H1 (cell line): ENCODE measurements around the gene ARHGAP26. TPM values are rescaled to one million over a fixed set of nuclear protein-coding genes. Genes with fewer than 3 reads are reported as not detected.

Experiments used
- polyA plus RNA-seq, 7 experiments: library from polyadenylated mRNA; depleted of rRNA in 3 of 7; stranded (reverse) in 5 of 7; unstranded in 2 of 7; fragments of >200 nt in 5 of 7; fragments of 200-250 nt in 2 of 7; gene quantifications; 1 replicate in 5 of 7; 2 replicates in 1 of 7; 4 replicates in 1 of 7; pipeline versions ENCODE4 v1.2.1 to v1.2.3, GENCODE V29; 2011 to 2013; ENCODE audit warnings: missing spikeins in 2 of 7, mixed read lengths in 2 of 7
- total RNA-seq: library from RNA; stranded (reverse); fragmentation: NEBNext Ultra II Directional; extraction: Animal tissue kit (Norgen Biotek cat#: 25700); gene quantifications from 2 replicates; pipeline ENCODE4 v1.2.1, GENCODE V29; 2021
- TF ChIP-seq, protein P1 (sequence below): fragments of 300-600 bp; sonication (generic); IDR thresholded peaks from 2 replicates; pipeline ENCODE4 v1.7.1; 2012; ENCODE audit warnings: low read length, moderate library complexity, mild to moderate bottlenecking, inconsistent platforms; ENCODE audit not compliant: insufficient replicate concordance

ARHGAP26 gene
- total and polyA plus RNA-seq, 2 of the 8 experiments (the other 6 are each of a cell fraction or from before 2014, with no cell fraction given), result 7.1 to 24.8 TPM

DNA sequence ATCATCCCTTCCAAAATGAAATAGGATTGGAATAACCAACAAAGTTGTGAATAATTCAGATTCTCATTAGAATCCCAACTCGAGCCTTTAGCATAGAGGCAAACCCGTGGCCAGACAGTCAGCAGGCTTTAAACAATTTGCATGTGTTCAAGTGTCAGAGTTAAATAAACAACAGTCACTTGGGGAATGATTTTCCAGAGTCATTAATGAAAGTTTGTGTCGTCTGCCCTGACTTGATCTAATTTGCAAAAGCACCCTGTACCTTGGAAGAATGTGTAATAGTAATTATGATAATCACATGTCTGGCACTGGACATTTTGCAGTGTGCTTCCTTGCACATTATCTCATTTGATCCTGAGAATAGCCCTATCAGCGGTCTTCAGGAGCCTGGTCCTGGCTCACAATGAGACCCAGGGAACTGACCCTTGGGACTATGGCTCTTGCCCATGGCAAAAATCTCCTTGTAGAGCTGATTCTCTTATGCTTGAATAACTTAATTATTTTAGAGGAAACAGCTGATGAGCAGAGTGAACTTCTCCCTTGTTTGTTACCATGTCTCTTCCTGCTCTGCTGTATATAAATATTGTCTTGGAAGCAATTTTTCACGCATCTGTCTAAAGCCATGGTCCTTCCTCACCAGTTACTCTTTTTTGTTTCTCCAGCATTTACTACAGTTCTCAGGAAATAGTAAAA lies 360.6 kb downstream of the ARHGAP26 start (continued):
- TF ChIP-seq, protein P1, sequence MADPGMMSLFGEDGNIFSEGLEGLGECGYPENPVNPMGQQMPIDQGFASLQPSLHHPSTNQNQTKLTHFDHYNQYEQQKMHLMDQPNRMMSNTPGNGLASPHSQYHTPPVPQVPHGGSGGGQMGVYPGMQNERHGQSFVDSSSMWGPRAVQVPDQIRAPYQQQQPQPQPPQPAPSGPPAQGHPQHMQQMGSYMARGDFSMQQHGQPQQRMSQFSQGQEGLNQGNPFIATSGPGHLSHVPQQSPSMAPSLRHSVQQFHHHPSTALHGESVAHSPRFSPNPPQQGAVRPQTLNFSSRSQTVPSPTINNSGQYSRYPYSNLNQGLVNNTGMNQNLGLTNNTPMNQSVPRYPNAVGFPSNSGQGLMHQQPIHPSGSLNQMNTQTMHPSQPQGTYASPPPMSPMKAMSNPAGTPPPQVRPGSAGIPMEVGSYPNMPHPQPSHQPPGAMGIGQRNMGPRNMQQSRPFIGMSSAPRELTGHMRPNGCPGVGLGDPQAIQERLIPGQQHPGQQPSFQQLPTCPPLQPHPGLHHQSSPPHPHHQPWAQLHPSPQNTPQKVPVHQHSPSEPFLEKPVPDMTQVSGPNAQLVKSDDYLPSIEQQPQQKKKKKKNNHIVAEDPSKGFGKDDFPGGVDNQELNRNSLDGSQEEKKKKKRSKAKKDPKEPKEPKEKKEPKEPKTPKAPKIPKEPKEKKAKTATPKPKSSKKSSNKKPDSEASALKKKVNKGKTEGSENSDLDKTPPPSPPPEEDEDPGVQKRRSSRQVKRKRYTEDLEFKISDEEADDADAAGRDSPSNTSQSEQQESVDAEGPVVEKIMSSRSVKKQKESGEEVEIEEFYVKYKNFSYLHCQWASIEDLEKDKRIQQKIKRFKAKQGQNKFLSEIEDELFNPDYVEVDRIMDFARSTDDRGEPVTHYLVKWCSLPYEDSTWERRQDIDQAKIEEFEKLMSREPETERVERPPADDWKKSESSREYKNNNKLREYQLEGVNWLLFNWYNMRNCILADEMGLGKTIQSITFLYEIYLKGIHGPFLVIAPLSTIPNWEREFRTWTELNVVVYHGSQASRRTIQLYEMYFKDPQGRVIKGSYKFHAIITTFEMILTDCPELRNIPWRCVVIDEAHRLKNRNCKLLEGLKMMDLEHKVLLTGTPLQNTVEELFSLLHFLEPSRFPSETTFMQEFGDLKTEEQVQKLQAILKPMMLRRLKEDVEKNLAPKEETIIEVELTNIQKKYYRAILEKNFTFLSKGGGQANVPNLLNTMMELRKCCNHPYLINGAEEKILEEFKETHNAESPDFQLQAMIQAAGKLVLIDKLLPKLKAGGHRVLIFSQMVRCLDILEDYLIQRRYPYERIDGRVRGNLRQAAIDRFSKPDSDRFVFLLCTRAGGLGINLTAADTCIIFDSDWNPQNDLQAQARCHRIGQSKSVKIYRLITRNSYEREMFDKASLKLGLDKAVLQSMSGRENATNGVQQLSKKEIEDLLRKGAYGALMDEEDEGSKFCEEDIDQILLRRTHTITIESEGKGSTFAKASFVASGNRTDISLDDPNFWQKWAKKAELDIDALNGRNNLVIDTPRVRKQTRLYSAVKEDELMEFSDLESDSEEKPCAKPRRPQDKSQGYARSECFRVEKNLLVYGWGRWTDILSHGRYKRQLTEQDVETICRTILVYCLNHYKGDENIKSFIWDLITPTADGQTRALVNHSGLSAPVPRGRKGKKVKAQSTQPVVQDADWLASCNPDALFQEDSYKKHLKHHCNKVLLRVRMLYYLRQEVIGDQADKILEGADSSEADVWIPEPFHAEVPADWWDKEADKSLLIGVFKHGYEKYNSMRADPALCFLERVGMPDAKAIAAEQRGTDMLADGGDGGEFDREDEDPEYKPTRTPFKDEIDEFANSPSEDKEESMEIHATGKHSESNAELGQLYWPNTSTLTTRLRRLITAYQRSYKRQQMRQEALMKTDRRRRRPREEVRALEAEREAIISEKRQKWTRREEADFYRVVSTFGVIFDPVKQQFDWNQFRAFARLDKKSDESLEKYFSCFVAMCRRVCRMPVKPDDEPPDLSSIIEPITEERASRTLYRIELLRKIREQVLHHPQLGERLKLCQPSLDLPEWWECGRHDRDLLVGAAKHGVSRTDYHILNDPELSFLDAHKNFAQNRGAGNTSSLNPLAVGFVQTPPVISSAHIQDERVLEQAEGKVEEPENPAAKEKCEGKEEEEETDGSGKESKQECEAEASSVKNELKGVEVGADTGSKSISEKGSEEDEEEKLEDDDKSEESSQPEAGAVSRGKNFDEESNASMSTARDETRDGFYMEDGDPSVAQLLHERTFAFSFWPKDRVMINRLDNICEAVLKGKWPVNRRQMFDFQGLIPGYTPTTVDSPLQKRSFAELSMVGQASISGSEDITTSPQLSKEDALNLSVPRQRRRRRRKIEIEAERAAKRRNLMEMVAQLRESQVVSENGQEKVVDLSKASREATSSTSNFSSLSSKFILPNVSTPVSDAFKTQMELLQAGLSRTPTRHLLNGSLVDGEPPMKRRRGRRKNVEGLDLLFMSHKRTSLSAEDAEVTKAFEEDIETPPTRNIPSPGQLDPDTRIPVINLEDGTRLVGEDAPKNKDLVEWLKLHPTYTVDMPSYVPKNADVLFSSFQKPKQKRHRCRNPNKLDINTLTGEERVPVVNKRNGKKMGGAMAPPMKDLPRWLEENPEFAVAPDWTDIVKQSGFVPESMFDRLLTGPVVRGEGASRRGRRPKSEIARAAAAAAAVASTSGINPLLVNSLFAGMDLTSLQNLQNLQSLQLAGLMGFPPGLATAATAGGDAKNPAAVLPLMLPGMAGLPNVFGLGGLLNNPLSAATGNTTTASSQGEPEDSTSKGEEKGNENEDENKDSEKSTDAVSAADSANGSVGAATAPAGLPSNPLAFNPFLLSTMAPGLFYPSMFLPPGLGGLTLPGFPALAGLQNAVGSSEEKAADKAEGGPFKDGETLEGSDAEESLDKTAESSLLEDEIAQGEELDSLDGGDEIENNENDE, result no peak
